Activated CD4-positive, alpha-beta T cell treated with anti-CD3 and anti-CD28 coated beads, Interleukin-2, amount 50 U/mL, for 16 hours (primary cell): Measurements from ENCODE around the gene TMEM200A.
A peak's percentile ranks its signal among the peaks of the same experiment; 100 is the strongest.

Experiments used
- DNase-seq: peaks from one replicate; pipeline ENCODE4 v3.0.0-alpha.2; 2020

The TMEM200A gene

GRCh38 chr6:130379223-130379622, 13.4 kb downstream of the TMEM200A start:
- DNase-seq = no peak

GRCh38 chr6:130381012-130381411, 15.2 kb downstream of the TMEM200A start:
- no peak for DNase-seq

GRCh38 chr6:130381459-130382380, 15.9 kb downstream of the TMEM200A start:
- peak; percentile 51 for DNase-seq

- no peak for DNase-seq
These were observed 17.2 kb downstream of the TMEM200A start for GRCh38 chr6:130382872-130383490.

GRCh38 chr6:130385064-130385695, 19.4 kb downstream of the TMEM200A start:
- no peak for DNase-seq

- DNase-seq = no peak
These were observed 23.3 kb downstream of the TMEM200A start for GRCh38 chr6:130389142-130389541.

- DNase-seq = no peak
These were observed 25.1 kb downstream of the TMEM200A start for GRCh38 chr6:130390890-130391289.

- no peak for DNase-seq
These were observed 27.5 kb downstream of the TMEM200A start for GRCh38 chr6:130393306-130393705.

GRCh38 chr6:130394246-130394645, 28.4 kb downstream of the TMEM200A start:
- no peak for DNase-seq

GRCh38 chr6:130395164-130395563, 29.3 kb downstream of the TMEM200A start:
- DNase-seq = no peak

GRCh38 chr6:130396722-130397121, 30.9 kb downstream of the TMEM200A start:
- no peak for DNase-seq

- no peak for DNase-seq
These were observed 39.7 kb downstream of the TMEM200A start for GRCh38 chr6:130405549-130405948.

- no peak for DNase-seq
These were observed 41.2 kb downstream of the TMEM200A start for GRCh38 chr6:130407032-130407431.

- no peak for DNase-seq
These were observed 43.7 kb downstream of the TMEM200A start for GRCh38 chr6:130409418-130410100.

- DNase-seq = no peak
These were observed 45.7 kb downstream of the TMEM200A start for GRCh38 chr6:130411481-130411880.

- DNase-seq = no peak
These were observed 46.9 kb downstream of the TMEM200A start for GRCh38 chr6:130412556-130413290.

- DNase-seq = peak; percentile 19
These were observed 52.1 kb downstream of the TMEM200A start for GRCh38 chr6:130417951-130418350.

GRCh38 chr6:130420911-130421310, 55.1 kb downstream of the TMEM200A start:
- DNase-seq = no peak

- DNase-seq = no peak
These were observed 55.8 kb downstream of the TMEM200A start for GRCh38 chr6:130421585-130421984.

- DNase-seq = no peak
These were observed 57.2 kb downstream of the TMEM200A start for GRCh38 chr6:130423044-130423443.

- no peak for DNase-seq
These were observed 58.9 kb downstream of the TMEM200A start for GRCh38 chr6:130424710-130425109.

GRCh38 chr6:130425537-130425936, 59.7 kb downstream of the TMEM200A start:
- no peak for DNase-seq
